T-cell (primary cell): ENCODE data around the gene ZBED1. TPM values are rescaled to one million over a fixed set of nuclear protein-coding genes. Genes with fewer than 3 reads are reported as not detected.

ENCODE experiments used
- ATAC-seq, 4 experiments: fragments of 200-7000 bp in 3 of 4; fragments of 150-1000 bp in 1 of 4; cut with Tn5 transposase; replicated peaks in 1 of 4; 1 replicate in 3 of 4; 2 replicates in 1 of 4; pipeline ENCODE4 v1.10.0; 2021; ENCODE audit warnings: moderate library complexity in 3 of 4, mild to moderate bottlenecking in 2 of 4, moderate number of reproducible peaks in 1 of 4
- CTCF ChIA-PET, 2 donors: fragments of 300-600 bp; sonication (Branson Sonifier 250); formaldehyde crosslinking; loops; one replicate each; lab custom pipeline; 2022; ENCODE audit warnings: antibody characterized with exemption in 2 of 2; lab: Charles Lee
- POLR2A ChIA-PET, 2 donors: fragments of 300-600 bp; sonication (Branson Sonifier 250); formaldehyde crosslinking; loops; one replicate each; lab custom pipeline; 2022; ENCODE audit warnings: antibody characterized with exemption in 2 of 2; lab: Charles Lee
- DNase-seq, 35 experiments: peaks; one replicate each; pipeline versions ENCODE4 v3.0.0 to v3.0.0-alpha.2; 2013 to 2023
- H3K27ac ChIP-seq: one replicate; pipeline ENCODE4 v1.5.1; 2013; ENCODE audit warnings: low read length
- H3K27me3 ChIP-seq, 2 experiments: replicated peaks in 1 of 2; 1 replicate in 1 of 2; 2 replicates in 1 of 2; pipeline versions ENCODE4 v1.6.1 to v1.7.0; 2013; ENCODE audit warnings: low read length in 1 of 2, mixed read lengths in 1 of 2; ENCODE audit not compliant: control insufficient read depth in 2 of 2, insufficient read depth in 2 of 2; ENCODE audit errors: extremely low read depth in 1 of 2
- H3K36me3 ChIP-seq, 2 donors: 1 replicate in 1 of 2; 2 replicates in 1 of 2; pipeline versions ENCODE4 v1.6.1 to v1.7.0; 2013; ENCODE audit warnings: low read length in 1 of 2; ENCODE audit not compliant: control insufficient read depth in 2 of 2, insufficient read depth in 1 of 2; ENCODE audit errors: extremely low read depth in 1 of 2
- H3K4me1 ChIP-seq, 2 experiments: 1 replicate in 1 of 2; 2 replicates in 1 of 2; pipeline versions ENCODE4 v1.6.1 to v1.7.0; 2013; ENCODE audit warnings: low read length in 2 of 2, mixed read lengths in 1 of 2; ENCODE audit not compliant: insufficient read depth in 2 of 2, control insufficient read depth in 1 of 2; ENCODE audit errors: extremely low read depth in 1 of 2
- H3K4me3 ChIP-seq, 2 donors: 1 replicate in 1 of 2; 2 replicates in 1 of 2; pipeline versions ENCODE4 v1.5.1 to v1.7.0; 2013; ENCODE audit warnings: mild to moderate bottlenecking in 2 of 2, low read length in 1 of 2, moderate library complexity in 1 of 2; ENCODE audit not compliant: control insufficient read depth in 1 of 2; ENCODE audit errors: extremely low read depth in 1 of 2
- H3K9me3 ChIP-seq: 2 replicates; pipeline ENCODE4 v1.7.0; 2013
- H3K27ac Mint-ChIP-seq, 2 donors: one replicate each; pipeline ENCODE4 v1.8.0; 2020 to 2021; ENCODE audit warnings: mild to moderate bottlenecking in 2 of 2, mixed read lengths in 2 of 2
- H3K27me3 Mint-ChIP-seq, 2 donors: one replicate each; pipeline ENCODE4 v1.8.0; 2021 to 2022; ENCODE audit warnings: mixed read lengths in 2 of 2
- H3K36me3 Mint-ChIP-seq: one replicate; pipeline ENCODE4 v1.8.0; 2021; ENCODE audit warnings: mixed read lengths
- H3K4me1 Mint-ChIP-seq, 3 donors: one replicate each; pipeline ENCODE4 v1.8.0; 2020 to 2022; ENCODE audit warnings: mixed read lengths in 3 of 3, mild to moderate bottlenecking in 1 of 3
- H3K4me3 Mint-ChIP-seq, 3 donors: one replicate each; pipeline ENCODE4 v1.8.0; 2020 to 2022; ENCODE audit warnings: mild to moderate bottlenecking in 3 of 3, mixed read lengths in 3 of 3, moderate library complexity in 3 of 3
- H3K9me3 Mint-ChIP-seq, 3 donors: one replicate each; pipeline ENCODE4 v1.8.0; 2020 to 2022; ENCODE audit warnings: mixed read lengths in 3 of 3
- WGBS: methylation state at CpG from one replicate; pipeline ENCODE4 v1.1.5; 2013; ENCODE audit warnings: missing lambda C conversion rate; ENCODE audit not compliant: insufficient coverage; 5-methylcytosine and 5-hydroxymethylcytosine counted together
- total RNA-seq, 35 experiments: library from RNA in 6 of 35; stranded (reverse) in 6 of 35; fragments of 120-200 nt in 1 of 35; gene quantifications; one replicate each; pipeline versions ENCODE4 v1.2.1 to v1.2.4 and lab custom pipeline; 2013 to 2026

The ZBED1 gene
- total RNA-seq, 5 donors from 2014 or later (not counting 1 experiment from before 2014, with no cell fraction given), result 17.7 to 42.6 (median 31.2) TPM

DNA sequence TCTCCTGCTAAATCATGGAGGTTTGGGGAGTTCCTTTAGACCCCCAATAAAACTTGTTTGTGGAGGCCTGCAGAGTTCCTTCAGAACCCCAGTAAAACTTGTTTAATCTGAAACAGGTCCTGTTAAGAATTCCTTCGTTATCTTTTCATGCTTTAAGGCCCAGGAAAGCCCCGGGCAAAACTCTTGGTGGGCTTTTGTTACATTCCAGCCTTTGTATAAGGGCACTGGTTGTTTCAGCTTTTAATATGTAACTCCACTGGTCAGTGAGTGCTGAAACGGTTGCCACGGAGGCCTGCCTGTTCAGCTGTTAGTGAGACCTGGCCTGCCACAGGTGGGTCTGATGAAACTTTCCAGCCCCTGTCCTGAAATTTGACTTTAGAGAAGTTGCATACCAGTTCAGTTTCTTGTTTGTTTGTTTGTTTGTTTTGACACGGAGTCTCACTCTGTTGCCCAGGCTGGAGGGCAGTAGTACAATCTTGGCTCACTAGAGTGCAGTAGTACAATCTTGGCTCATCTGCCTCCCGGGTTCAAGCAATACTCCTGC lies 12.4 kb upstream of the ZBED1 start:
- Histone ChIP-seq H3K9me3 (no peaks in the 10 kb centered on the region), H3K4me1 (peaks cover 0 to 2% of the 10 kb centered on the region in 2 experiments), H3K27me3 (peaks cover 0 to 4% of the 10 kb centered on the region in 2 experiments), H3K4me3 (no peak overlapping the region), H3K27ac (no peak overlapping the region), H3K36me3 (no peaks in the 10 kb centered on the region)
- ChIA-PET POLR2A (no interaction called here), CTCF (no interaction called here)
- H3K27ac Mint-ChIP-seq, result no peak overlapping the region
- H3K9me3 Mint-ChIP-seq, result no peaks in the 10 kb centered on the region
- H3K27me3 Mint-ChIP-seq, result peaks cover 7 to 9% of the 10 kb centered on the region in 2 donors
- DNase-seq (no peak), ATAC-seq (no peak)
- H3K4me3 Mint-ChIP-seq, result no peak overlapping the region
- peaks cover 3 to 5% (median 4%) of the 10 kb centered on the region in 3 donors for H3K4me1 Mint-ChIP-seq
- WGBS, result 92% methylated on average over 6 of the region's 6 CpGs
- H3K36me3 Mint-ChIP-seq, result no peaks in the 10 kb centered on the region

DNA sequence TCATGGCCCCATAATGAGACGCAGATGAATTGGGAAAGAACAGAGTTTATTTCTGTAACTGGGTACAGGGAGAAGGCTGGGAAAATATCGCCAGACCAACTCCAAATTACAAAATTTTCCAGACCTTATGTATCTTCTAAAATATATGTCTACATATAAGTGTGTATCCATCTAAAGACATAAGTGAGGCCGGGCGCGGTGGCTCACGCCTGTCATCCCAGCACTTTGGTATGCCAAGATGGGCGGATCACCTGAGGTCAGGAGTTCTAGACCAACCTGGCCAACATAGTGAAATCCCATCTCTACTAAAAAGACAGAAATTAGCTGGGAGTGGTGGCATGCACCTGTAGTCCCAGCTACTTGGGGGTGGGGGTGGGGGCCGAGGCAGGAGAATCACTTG lies 11.7 kb upstream of the ZBED1 start:
- POLR2A ChIA-PET, result no interaction called here
- H3K27ac Mint-ChIP-seq, result no peak overlapping the region
- H3K4me3 ChIP-seq, result no peak overlapping the region

DNA sequence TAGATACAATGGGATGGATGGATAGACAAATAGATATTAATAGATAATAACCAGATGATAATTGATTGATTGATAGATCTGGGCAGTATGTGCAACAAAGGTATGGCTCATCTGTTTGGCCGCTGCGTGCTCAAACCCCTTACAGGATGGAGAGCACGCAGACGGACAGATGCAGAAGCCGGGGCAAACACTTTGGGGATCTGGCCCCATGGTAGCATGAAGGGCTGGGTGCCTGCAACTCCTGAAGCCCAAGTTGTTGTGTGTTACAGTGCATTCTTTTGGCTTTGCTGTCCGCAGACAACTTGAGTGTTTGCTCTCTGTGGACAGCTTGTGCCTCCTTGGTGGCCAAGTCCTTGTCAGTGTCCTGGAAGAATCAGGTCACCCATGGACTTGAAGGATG lies 10.6 kb upstream of the ZBED1 start:
- peak overlapping the region in 1 of 2 donors; percentile 15 for H3K27ac Mint-ChIP-seq
- POLR2A ChIA-PET, result no interaction called here

More for the DNA sequence above, 11.7 kb upstream of the ZBED1 start:
- no CpG with 5 or more reads among the region's 8 CpGs for WGBS
- Mint-ChIP-seq H3K9me3 (no peaks in the 10 kb centered on the region), H3K27me3 (peaks cover 2 to 9% of the 10 kb centered on the region in 2 donors), H3K4me1 (peaks cover 3 to 5% (median 4%) of the 10 kb centered on the region in 3 donors), H3K36me3 (no peaks in the 10 kb centered on the region), H3K4me3 (no peak overlapping the region)
- no peak overlapping the region for H3K27ac ChIP-seq
- H3K27me3 ChIP-seq, result peaks cover 0 to 4% of the 10 kb centered on the region in 2 experiments
- no peaks in the 10 kb centered on the region for H3K36me3 ChIP-seq
- no peaks in the 10 kb centered on the region for H3K9me3 ChIP-seq
- DNase-seq, result no peak
- peaks cover 0 to 2% of the 10 kb centered on the region in 2 experiments for H3K4me1 ChIP-seq
- CTCF ChIA-PET, result no interaction called here
- no peak for ATAC-seq

DNA sequence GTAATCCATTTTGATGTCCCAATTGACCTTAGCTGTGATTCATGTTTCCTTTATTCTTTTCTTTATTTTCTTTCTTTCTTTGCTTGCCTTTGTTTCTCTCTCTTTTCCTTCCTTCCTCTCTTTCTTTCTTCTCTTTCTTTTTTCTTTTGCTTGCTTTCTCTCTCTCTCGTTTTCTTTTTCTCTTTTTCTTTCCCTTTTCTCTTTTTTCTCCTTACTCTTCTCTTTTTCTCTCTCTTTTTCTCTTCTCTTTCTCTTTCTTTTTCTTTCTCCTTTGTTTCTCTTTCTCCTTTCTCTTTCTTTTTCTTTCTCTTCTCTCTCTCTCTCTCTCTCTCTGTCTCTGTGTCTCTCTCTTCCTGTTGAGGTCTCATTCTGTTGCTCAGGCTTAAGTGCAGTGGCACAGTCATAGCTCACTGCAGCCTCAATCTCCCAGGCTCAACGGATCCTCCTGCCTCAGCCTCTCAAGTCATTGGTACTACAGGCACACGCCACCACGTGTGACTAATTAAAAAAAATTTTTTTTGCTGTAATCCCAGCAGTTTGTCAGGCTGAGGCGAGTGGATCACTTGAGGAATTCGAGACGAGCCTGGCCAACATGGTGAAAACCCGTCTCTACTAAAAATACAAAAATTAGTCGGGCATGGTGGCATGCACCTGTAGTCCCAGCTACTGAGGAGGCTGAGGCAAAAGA lies 8.0 kb upstream of the ZBED1 start:
- H3K36me3 Mint-ChIP-seq, result no peaks in the 10 kb centered on the region

More for the DNA sequence above, 10.6 kb upstream of the ZBED1 start:
- Mint-ChIP-seq H3K4me3 (no peak overlapping the region), H3K4me1 (peaks cover 0 to 5% (median 2%) of the 10 kb centered on the region in 3 donors), H3K36me3 (no peaks in the 10 kb centered on the region), H3K9me3 (no peaks in the 10 kb centered on the region), H3K27me3 (peaks cover 2 to 5% of the 10 kb centered on the region in 2 donors)
- H3K27ac ChIP-seq, result no peak overlapping the region
- H3K4me3 ChIP-seq, result no peak overlapping the region
- H3K36me3 ChIP-seq, result no peaks in the 10 kb centered on the region
- H3K9me3 ChIP-seq, result no peaks in the 10 kb centered on the region
- 97% methylated on average over 6 of the region's 6 CpGs for WGBS
- DNase-seq, result no peak
- H3K4me1 ChIP-seq, result peaks cover 0 to 2% of the 10 kb centered on the region in 2 experiments
- CTCF ChIA-PET, result no interaction called here
- peaks cover 0 to 4% of the 10 kb centered on the region in 2 experiments for H3K27me3 ChIP-seq
- no peak for ATAC-seq

DNA sequence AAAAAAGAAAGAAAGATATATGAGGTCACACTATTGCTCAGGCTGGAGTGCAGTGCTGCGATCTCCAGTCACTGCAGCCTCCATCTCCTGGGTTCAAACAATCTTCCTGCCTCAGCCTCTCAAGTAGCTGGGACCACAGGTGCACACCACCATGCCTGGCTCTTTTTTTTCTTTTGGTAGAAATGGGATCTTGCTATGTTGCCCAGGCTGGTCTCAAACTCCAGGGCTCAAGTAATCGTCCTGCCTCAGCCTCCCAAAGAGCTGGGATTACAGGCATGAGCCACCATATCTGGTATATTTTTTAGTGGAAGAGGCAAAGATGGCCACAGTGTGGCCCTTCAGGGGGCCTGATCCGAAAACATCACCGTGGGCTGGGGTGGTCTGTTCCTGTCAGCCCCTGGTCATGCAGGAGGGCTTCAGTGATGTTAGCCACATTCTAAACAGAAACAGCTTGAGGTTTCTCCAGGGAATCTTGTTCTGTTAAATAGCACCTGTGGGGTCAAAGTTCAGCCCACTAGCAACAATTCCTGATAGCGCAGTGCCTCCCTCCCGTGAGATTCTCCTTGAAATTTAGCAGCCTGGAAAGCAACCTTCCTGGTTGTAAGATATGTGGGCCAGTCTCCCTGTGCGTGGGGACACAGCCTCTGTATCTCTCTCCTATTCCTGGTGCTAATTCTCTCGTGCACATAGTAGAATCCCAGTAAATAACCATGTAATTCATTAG lies 7.3 kb upstream of the ZBED1 start:
- ATAC-seq, result no peak
- no peak overlapping the region for H3K4me3 Mint-ChIP-seq
- peaks cover 0 to 4% of the 10 kb centered on the region in 2 experiments for H3K27me3 ChIP-seq
- no peak overlapping the region for H3K27ac Mint-ChIP-seq
- H3K9me3 Mint-ChIP-seq, result no peaks in the 10 kb centered on the region
- DNase-seq, result no peak
- no peaks in the 10 kb centered on the region for H3K27me3 Mint-ChIP-seq
- peaks cover 0 to 6% (median 0%) of the 10 kb centered on the region in 3 donors for H3K4me1 Mint-ChIP-seq
- no peaks in the 10 kb centered on the region for H3K36me3 ChIP-seq
- no peaks in the 10 kb centered on the region for H3K36me3 Mint-ChIP-seq
- WGBS, result 84% methylated on average over 4 of the region's 8 CpGs
- ChIA-PET CTCF (no interaction called here), POLR2A (no interaction called here)
- H3K4me1 ChIP-seq, result no peaks in the 10 kb centered on the region
- H3K27ac ChIP-seq, result no peak overlapping the region
- H3K9me3 ChIP-seq, result no peaks in the 10 kb centered on the region
- no peak overlapping the region for H3K4me3 ChIP-seq

More for the DNA sequence above, 8.0 kb upstream of the ZBED1 start:
- Histone ChIP-seq H3K9me3 (no peaks in the 10 kb centered on the region), H3K36me3 (no peaks in the 10 kb centered on the region), H3K27me3 (peaks cover 0 to 4% of the 10 kb centered on the region in 2 experiments), H3K4me3 (no peak overlapping the region), H3K4me1 (no peaks in the 10 kb centered on the region), H3K27ac (no peak overlapping the region)
- ChIA-PET CTCF (no interaction called here), POLR2A (no interaction called here)
- ATAC-seq (no peak), DNase-seq (no peak)
- H3K9me3 Mint-ChIP-seq, result no peaks in the 10 kb centered on the region
- H3K4me1 Mint-ChIP-seq, result peaks cover 0 to under 1% (median 0%) of the 10 kb centered on the region in 3 donors
- WGBS, result 71% methylated on average over 7 of the region's 9 CpGs
- H3K4me3 Mint-ChIP-seq, result no peak overlapping the region
- no peaks in the 10 kb centered on the region for H3K27me3 Mint-ChIP-seq
- H3K27ac Mint-ChIP-seq, result no peak overlapping the region

DNA sequence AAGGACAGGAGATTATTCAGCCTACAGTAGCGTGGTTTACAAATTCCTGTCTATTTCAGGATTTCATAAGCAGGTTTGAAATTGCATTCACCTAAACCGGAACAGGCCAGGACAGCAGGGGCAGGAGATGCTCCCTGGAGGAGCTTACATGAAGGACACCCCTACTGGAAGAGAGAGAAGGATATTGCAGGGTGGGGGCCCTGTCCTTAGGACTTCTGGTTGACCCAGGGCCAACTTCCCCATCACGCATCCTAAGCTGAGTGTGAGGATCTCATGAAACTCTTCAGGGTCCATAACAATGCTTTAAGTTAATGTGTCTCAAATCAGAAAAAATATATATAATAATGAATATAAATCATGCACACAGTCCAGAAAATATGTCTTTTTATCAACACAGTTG lies 6.4 kb upstream of the ZBED1 start:
- no peaks in the 10 kb centered on the region for H3K9me3 ChIP-seq
- Mint-ChIP-seq H3K9me3 (no peaks in the 10 kb centered on the region), H3K27ac (no peak overlapping the region), H3K27me3 (no peaks in the 10 kb centered on the region), H3K4me1 (peaks cover 0 to 6% (median 0%) of the 10 kb centered on the region in 3 donors), H3K4me3 (no peak overlapping the region), H3K36me3 (no peaks in the 10 kb centered on the region)
- ATAC-seq (no peak), DNase-seq (no peak)
- no peaks in the 10 kb centered on the region for H3K36me3 ChIP-seq
- H3K4me1 ChIP-seq, result no peaks in the 10 kb centered on the region
- WGBS, result 100% methylated on average over 1 of the region's 3 CpGs
- H3K27me3 ChIP-seq, result peaks cover 0 to under 1% of the 10 kb centered on the region in 2 experiments
- H3K27ac ChIP-seq, result no peak overlapping the region
- CTCF ChIA-PET, result no interaction called here
- POLR2A ChIA-PET, result no interaction called here
- H3K4me3 ChIP-seq, result no peak overlapping the region
